Activated CD4-positive, CD25-positive, alpha-beta regulatory T cell (primary cell): ENCODE data around the gene PDK2.

Experiments used
- DNase-seq, 4 experiments: peaks; one replicate each; lab custom pipeline; 2025; lab: John Stamatoyannopoulos, UW

PDK2 gene

GRCh38 chr17:50094753-50095619 is at the start of gene PDK2:
TSS of gene PDK2 (plus strand) at chr17:50095351. CDS start at chr17:50095436, 85 bp downstream.
- DNase-seq, result peak; percentile 86 to 95 (median 91)

DNA sequence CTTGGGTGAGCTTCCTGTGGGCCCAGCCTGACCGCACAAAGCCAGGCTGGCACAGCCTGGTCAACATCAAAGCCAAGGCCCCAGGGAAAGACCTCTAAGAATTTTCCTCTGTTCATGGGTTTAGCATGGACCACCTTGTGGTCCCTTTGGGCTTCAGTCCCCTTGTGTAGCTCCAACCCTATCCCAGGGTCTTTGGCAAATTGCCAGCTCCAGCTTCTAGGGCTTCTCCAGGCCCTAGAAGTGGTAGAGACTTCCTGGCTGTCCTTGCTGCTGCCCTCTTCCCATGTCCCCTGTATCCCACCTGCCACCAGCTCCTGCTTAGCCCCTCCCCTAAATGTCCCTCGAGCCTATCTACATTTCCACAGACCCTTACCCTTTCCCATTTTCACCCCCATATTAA is 49.0 kb upstream of the PDK2 start:
- DNase-seq, result no peak

GRCh38 chr17:50046667-50047066 is 48.5 kb upstream of the PDK2 start:
- DNase-seq, result no peak

DNA sequence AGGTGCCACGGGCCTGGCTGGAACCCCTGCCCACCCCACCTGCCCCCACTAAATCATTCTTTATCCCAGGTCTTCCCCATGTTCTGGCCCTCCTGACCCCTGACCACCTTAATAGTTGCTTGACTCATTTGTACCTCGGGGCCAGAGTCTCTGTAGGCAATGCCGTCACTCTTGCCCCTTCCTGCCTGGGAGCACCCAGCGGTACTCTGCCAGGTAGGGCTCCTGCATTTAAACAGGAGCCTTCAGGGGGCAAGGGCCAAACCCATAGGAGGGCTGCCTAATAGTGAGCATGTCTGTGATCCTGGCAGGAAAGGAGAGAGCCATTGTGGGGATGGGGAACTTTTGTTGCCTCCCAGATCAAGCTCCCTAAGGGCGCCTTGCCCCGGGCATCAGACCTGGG is 48.1 kb upstream of the PDK2 start:
- no peak for DNase-seq

GRCh38 chr17:50047488-50048126 is 47.5 kb upstream of the PDK2 start:
- DNase-seq, result no peak

DNA sequence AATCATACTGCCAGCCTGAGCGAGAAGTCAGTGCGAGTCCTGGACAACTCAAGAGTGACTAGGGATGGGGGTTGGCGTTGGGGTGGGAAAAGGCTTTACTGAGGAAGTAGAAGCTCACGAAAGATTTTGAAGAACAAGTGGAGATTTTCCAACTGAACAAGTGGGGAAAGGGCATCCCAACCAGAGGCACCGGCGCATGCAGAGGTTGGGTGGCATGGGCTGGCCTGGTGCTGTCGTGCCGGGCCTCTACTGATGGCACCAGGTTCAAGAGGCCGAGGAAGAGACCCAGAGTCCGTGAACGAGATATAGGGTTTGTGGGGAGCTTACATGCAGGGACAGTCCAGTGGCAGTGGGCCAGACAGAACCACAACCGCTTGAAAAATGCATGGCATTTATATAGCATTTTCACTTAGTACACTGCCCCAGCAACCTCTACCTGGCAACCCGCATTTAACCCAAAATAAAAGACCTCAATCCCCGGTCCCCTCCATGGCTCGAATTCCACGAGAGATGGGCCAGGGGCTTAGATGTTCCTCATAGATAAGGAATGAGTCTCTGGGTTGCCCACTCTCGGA is 46.9 kb upstream of the PDK2 start:
- no peak for DNase-seq

DNA sequence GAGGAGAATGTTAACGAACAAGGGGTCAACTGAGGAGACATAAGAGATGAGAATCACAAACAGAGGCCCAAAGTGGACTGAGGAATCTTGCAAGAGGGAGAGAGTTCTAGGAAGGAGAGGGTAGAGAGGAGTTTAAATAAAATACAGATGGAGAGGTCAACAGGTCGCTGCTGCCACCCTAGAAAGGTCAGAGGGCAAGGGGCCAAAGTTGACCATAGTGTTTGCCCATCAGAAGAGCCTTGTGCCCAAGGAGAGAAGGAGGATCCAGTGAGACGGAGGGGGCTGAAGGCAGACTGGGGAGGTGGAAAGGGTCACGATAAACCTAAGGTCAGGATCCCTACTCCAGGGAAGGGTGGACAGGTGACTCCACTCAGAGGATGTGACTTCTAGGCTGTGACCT is 46.2 kb upstream of the PDK2 start:
- no peak for DNase-seq

- no peak for DNase-seq
Observed at GRCh38 chr17:50049636-50050035, 45.5 kb upstream of the PDK2 start.

DNA sequence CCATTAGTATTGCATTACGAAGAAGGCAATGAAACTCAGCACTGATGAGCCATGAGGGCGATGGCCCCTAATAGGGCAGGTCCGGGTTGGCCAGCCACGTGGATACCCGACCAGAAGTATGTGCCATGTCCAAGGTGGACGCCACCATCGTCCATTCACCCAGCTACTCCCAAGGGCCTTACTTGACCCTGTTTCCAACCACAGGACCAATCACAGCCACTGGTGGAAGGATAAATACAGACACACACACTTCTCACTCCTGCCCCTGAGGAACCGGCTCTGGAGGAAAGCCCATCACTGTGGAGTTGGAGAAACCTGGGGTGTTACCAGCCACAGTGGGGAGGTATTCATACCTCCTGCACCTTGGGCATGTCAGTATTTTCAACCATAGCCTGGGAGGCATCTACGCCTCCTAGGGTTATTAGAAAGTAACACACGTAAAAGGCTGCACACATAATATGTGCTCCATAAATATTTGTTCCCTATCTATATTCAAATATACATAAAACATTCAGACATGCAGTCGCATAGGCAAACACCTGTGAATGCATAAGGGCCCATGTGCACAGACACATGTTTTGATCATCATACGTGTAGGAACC is 44.6 kb upstream of the PDK2 start:
- DNase-seq, result no peak

- DNase-seq, result peak in 2 of 4 experiments; percentile 10 to 48
Observed at GRCh38 chr17:50051082-50051576, 44.0 kb upstream of the PDK2 start.

GRCh38 chr17:50051606-50052005 is 43.5 kb upstream of the PDK2 start:
- no peak for DNase-seq

DNA sequence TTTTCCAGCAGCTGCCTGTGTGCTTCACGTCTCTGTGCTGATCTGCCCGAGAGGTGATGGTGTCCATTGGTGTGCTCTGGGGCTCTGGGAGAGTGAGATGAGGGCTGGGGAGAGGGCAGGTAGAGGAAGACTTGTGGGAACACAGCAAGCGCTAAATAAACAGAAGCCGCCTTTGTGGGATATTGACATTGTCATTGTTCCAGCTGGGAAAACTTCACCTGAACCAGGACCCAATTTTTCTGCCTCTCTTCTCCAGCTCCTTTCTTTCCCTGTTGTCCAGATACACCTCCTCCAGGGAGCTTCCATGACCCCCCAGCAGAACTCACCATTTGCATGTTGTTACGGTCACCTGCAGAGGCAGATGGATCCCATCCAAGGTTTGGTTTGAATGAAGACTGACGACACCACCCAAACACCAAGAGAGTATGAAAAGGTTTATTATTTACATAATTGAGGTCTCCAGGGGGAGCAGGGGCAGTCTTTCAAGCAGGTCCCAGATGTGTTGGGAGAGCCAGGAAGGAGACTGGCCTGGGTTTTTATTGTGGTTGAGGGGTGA is 42.8 kb upstream of the PDK2 start:
- DNase-seq, result no peak

- DNase-seq, result no peak
Observed at GRCh38 chr17:50052822-50053653, 42.1 kb upstream of the PDK2 start.

GRCh38 chr17:50053654-50053960 is 41.5 kb upstream of the PDK2 start:
- no peak for DNase-seq

GRCh38 chr17:50055055-50055425 is 40.1 kb upstream of the PDK2 start:
- no peak for DNase-seq

- DNase-seq, result peak in 1 of 4 experiments; percentile 26
Observed at GRCh38 chr17:50055426-50056216, 39.5 kb upstream of the PDK2 start, which contains the start of gene ITGA3. TSS of gene ITGA3 (plus strand) at chr17:50056110. CDS start at chr17:50056440, 330 bp downstream.

GRCh38 chr17:50056217-50056960 is 38.8 kb upstream of the PDK2 start:
- DNase-seq, result peak; percentile 21 to 43 (median 30)

DNA sequence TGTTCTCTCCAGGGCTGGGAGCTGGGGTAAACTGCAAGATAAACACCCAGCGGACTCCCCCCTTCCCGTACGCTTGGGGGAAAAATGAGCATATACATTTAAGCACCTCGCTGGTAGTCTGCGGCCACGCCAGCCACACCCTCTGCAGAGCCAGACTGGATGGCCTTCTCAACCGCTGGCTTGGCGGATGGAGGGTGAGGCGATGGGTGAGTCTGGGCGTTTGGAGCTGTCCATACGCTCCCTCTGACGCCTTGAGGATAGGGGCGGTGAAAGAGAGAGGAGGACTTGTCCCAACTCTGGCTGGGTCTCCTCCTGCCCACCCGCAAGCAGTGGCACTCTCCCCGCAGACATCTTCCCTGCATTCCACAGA is 38.2 kb upstream of the PDK2 start:
- DNase-seq, result no peak

DNA sequence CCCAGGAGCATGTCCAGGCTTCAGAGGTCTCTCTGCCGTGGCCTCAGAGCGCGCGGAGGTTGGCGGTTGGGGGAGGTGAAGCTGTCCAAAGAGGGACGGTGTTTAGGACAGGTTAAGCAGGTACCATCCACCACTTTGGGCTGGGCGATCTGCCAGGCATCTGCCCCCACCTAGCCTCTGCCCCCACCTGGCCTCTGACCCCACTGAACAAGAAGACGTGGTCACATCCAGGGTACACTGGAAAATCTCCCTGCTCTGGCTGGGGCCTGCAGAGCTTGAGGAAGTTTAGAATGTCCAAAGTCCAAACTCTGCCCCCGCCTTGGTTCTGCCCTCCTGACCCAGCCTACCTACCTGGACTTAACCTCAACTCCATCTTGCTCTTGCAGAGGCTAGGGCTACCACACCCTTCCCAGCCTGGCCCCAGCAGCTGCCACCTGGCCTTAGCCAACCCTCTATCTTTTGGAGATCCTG is 37.6 kb upstream of the PDK2 start:
- no peak for DNase-seq
